ENCODE data around the gene NEO1. TPM values are rescaled to one million over a fixed set of nuclear protein-coding genes. Genes with fewer than 3 reads are reported as not detected.
"Not testable (repeated sequence)": the region's sequence is repeated elsewhere in the genome, so short reads cannot be mapped to it uniquely, and the experiment has no call there.

NEO1 gene
- total and polyA plus RNA-seq, 7 experiments from 2014 or later: 1.4 to 9.5 (median 6.4) TPM

GRCh38 chr15:73296609-73297353, 244.5 kb downstream of the NEO1 start:
- H3K4me1 Mint-ChIP-seq: no peaks in the 10 kb centered on the region
- ChIA-PET CTCF (no interaction called here), POLR2A (no interaction called here)
- Histone ChIP-seq H3K4me3 (ENCODE audit: low read length) (no peak overlapping the region), H3K27me3 (ENCODE audit: control insufficient read depth in 2 of 2, insufficient read depth in 2 of 2, low read length in 2 of 2) (no peaks in the 10 kb centered on the region), H3K36me3 (ENCODE audit: control insufficient read depth in 2 of 3, insufficient read depth in 3 of 3, low read length in 3 of 3) (peaks cover 0 to 6% (median 0%) of the 10 kb centered on the region in 3 experiments), H3K4me1 (ENCODE audit: control insufficient read depth in 2 of 2, insufficient read depth in 2 of 2, low read length in 2 of 2) (no peaks in the 10 kb centered on the region), H3K9me3 (ENCODE audit: control insufficient read depth in 2 of 3, low read length in 3 of 3) (no peaks in the 10 kb centered on the region), H3K27ac (ENCODE audit: low read depth, low read length) (no peak overlapping the region)
- H3K36me3 Mint-ChIP-seq: peaks cover 0 to 22% (median 0%) of the 10 kb centered on the region in 5 donors
- H3K27ac Mint-ChIP-seq: peak overlapping the region in 1 of 9 donors; percentile 37
- no peaks in the 10 kb centered on the region for H3K27me3 Mint-ChIP-seq
- DNase-seq: no peak
- no peak for ATAC-seq
- intact Hi-C loops (cut with micrococcal nuclease): no loop called here
- H3K4me3 Mint-ChIP-seq: no peak overlapping the region
- no peaks in the 10 kb centered on the region for H3K9me3 Mint-ChIP-seq

GRCh38 chr15:73298522-73299245, 246.4 kb downstream of the NEO1 start:
- DNase-seq (no peak), ATAC-seq (no peak)
- Mint-ChIP-seq H3K36me3 (peaks cover 0 to 22% (median 10%) of the 10 kb centered on the region in 5 donors), H3K27ac (no peak overlapping the region), H3K27me3 (no peaks in the 10 kb centered on the region), H3K9me3 (no peaks in the 10 kb centered on the region), H3K4me3 (no peak overlapping the region), H3K4me1 (peaks cover 0 to 4% (median 0%) of the 10 kb centered on the region in 7 donors)
- no peak overlapping the region for H3K4me3 ChIP-seq (ENCODE audit: low read length)
- ChIA-PET CTCF (interaction anchor here (0.6 kb wide), 1 partner anchor 34 kb away, joined by 3 read pairs; no protein-coding TSS in a partner anchor), POLR2A (no interaction called here)
- no peak overlapping the region for H3K27ac ChIP-seq (ENCODE audit: low read depth, low read length)
- no peaks in the 10 kb centered on the region for H3K4me1 ChIP-seq (ENCODE audit: control insufficient read depth in 2 of 2, insufficient read depth in 2 of 2, low read length in 2 of 2)
- peaks cover 0 to 11% (median 0%) of the 10 kb centered on the region in 3 experiments for H3K36me3 ChIP-seq (ENCODE audit: control insufficient read depth in 2 of 3, insufficient read depth in 3 of 3, low read length in 3 of 3)
- H3K9me3 ChIP-seq (ENCODE audit: control insufficient read depth in 2 of 3, low read length in 3 of 3): no peaks in the 10 kb centered on the region
- H3K27me3 ChIP-seq (ENCODE audit: control insufficient read depth in 2 of 2, insufficient read depth in 2 of 2, low read length in 2 of 2): no peaks in the 10 kb centered on the region
- intact Hi-C loops (cut with micrococcal nuclease): no loop called here

GRCh38 chr15:73300286-73300685, 248.0 kb downstream of the NEO1 start:
- not testable (repeated sequence) for ATAC-seq

GRCh38 chr15:73303636-73304035, 251.4 kb downstream of the NEO1 start:
- Histone ChIP-seq H3K4me3 (ENCODE audit: low read length) (no peak overlapping the region), H3K9me3 (ENCODE audit: control insufficient read depth in 2 of 3, low read length in 3 of 3) (no peaks in the 10 kb centered on the region), H3K4me1 (ENCODE audit: control insufficient read depth in 2 of 2, insufficient read depth in 2 of 2, low read length in 2 of 2) (no peaks in the 10 kb centered on the region), H3K27ac (ENCODE audit: low read depth, low read length) (no peak overlapping the region), H3K27me3 (ENCODE audit: control insufficient read depth in 2 of 2, insufficient read depth in 2 of 2, low read length in 2 of 2) (no peaks in the 10 kb centered on the region), H3K36me3 (ENCODE audit: control insufficient read depth in 2 of 3, insufficient read depth in 3 of 3, low read length in 3 of 3) (peaks cover 0 to 5% (median 0%) of the 10 kb centered on the region in 3 experiments)
- ChIA-PET POLR2A (no interaction called here), CTCF (no interaction called here)
- DNase-seq (no peak), ATAC-seq (peak; percentile 27)
- intact Hi-C loops (cut with micrococcal nuclease): no loop called here
- Mint-ChIP-seq H3K27me3 (no peaks in the 10 kb centered on the region), H3K27ac (peak overlapping the region in 1 of 9 donors; percentile 29), H3K36me3 (peaks cover 0 to 18% (median 8%) of the 10 kb centered on the region in 5 donors), H3K4me1 (peaks cover 0 to 4% (median 0%) of the 10 kb centered on the region in 7 donors), H3K9me3 (peaks cover 0 to 2% (median 0%) of the 10 kb centered on the region in 11 donors), H3K4me3 (no peak overlapping the region)

More at GRCh38 chr15:73300286-73300685, 248.0 kb downstream of the NEO1 start:
- H3K4me3 Mint-ChIP-seq; H3K4me1 Mint-ChIP-seq; intact Hi-C loops (cut with micrococcal nuclease); H3K27ac ChIP-seq (ENCODE audit: low read depth, low read length); H3K27me3 ChIP-seq (ENCODE audit: control insufficient read depth in 2 of 2, insufficient read depth in 2 of 2, low read length in 2 of 2); H3K9me3 ChIP-seq (ENCODE audit: control insufficient read depth in 2 of 3, low read length in 3 of 3); H3K27me3 Mint-ChIP-seq; POLR2A ChIA-PET; CTCF ChIA-PET; H3K27ac Mint-ChIP-seq; DNase-seq; H3K4me3 ChIP-seq (ENCODE audit: low read length); H3K4me1 ChIP-seq (ENCODE audit: control insufficient read depth in 2 of 2, insufficient read depth in 2 of 2, low read length in 2 of 2); H3K9me3 Mint-ChIP-seq: not testable (repeated sequence)
- H3K36me3 Mint-ChIP-seq: peaks cover 0 to 21% (median 8%) of the 10 kb centered on the region in 5 donors
- H3K36me3 ChIP-seq (ENCODE audit: control insufficient read depth in 2 of 3, insufficient read depth in 3 of 3, low read length in 3 of 3): peaks cover 0 to 11% (median 0%) of the 10 kb centered on the region in 3 experiments

- ChIA-PET CTCF (no interaction called here), POLR2A (no interaction called here)
- Histone ChIP-seq H3K4me3 (ENCODE audit: low read length) (no peak overlapping the region), H3K27me3 (ENCODE audit: control insufficient read depth in 2 of 2, insufficient read depth in 2 of 2, low read length in 2 of 2) (no peaks in the 10 kb centered on the region), H3K27ac (ENCODE audit: low read depth, low read length) (no peak overlapping the region), H3K9me3 (ENCODE audit: control insufficient read depth in 2 of 3, low read length in 3 of 3) (no peaks in the 10 kb centered on the region), H3K4me1 (ENCODE audit: control insufficient read depth in 2 of 2, insufficient read depth in 2 of 2, low read length in 2 of 2) (no peaks in the 10 kb centered on the region), H3K36me3 (ENCODE audit: control insufficient read depth in 2 of 3, insufficient read depth in 3 of 3, low read length in 3 of 3) (peaks cover 0 to 5% (median 0%) of the 10 kb centered on the region in 3 experiments)
- Mint-ChIP-seq H3K9me3 (peaks cover 0 to 2% (median 0%) of the 10 kb centered on the region in 11 donors), H3K36me3 (peaks cover 0 to 14% (median 8%) of the 10 kb centered on the region in 5 donors), H3K4me1 (peaks cover 0 to 4% (median 0%) of the 10 kb centered on the region in 7 donors), H3K27ac (no peak overlapping the region), H3K27me3 (no peaks in the 10 kb centered on the region), H3K4me3 (no peak overlapping the region)
- intact Hi-C loops (cut with micrococcal nuclease): loop anchor here in 1 of 2 donors (1.0 kb wide), 1 partner anchor 331 kb away; no protein-coding TSS in a partner anchor
- ATAC-seq: peak; percentile 60
- DNase-seq: no peak
These were observed 253.3 kb downstream of the NEO1 start for GRCh38 chr15:73305331-73306211.

- ATAC-seq: no peak
- Histone ChIP-seq H3K4me1 (ENCODE audit: control insufficient read depth in 2 of 2, insufficient read depth in 2 of 2, low read length in 2 of 2) (no peaks in the 10 kb centered on the region), H3K36me3 (ENCODE audit: control insufficient read depth in 2 of 3, insufficient read depth in 3 of 3, low read length in 3 of 3) (no peaks in the 10 kb centered on the region), H3K27me3 (ENCODE audit: control insufficient read depth in 2 of 2, insufficient read depth in 2 of 2, low read length in 2 of 2) (no peaks in the 10 kb centered on the region), H3K9me3 (ENCODE audit: control insufficient read depth in 2 of 3, low read length in 3 of 3) (no peaks in the 10 kb centered on the region), H3K27ac (ENCODE audit: low read depth, low read length) (no peak overlapping the region), H3K4me3 (ENCODE audit: low read length) (no peak overlapping the region)
- no peak overlapping the region for H3K4me3 Mint-ChIP-seq
- H3K4me1 Mint-ChIP-seq: peaks cover 0 to 4% (median 0%) of the 10 kb centered on the region in 7 donors
- POLR2A ChIA-PET: no interaction called here
- H3K27me3 Mint-ChIP-seq: peaks cover 0 to 5% (median 0%) of the 10 kb centered on the region in 5 donors
- H3K27ac Mint-ChIP-seq: no peak overlapping the region
- DNase-seq: no peak
- H3K36me3 Mint-ChIP-seq: peaks cover 0 to 5% (median 0%) of the 10 kb centered on the region in 5 donors
- intact Hi-C loops (cut with micrococcal nuclease): no loop called here
- CTCF ChIA-PET: no interaction called here
- H3K9me3 Mint-ChIP-seq: peaks cover 0 to 2% (median 0%) of the 10 kb centered on the region in 11 donors
These were observed 256.0 kb downstream of the NEO1 start for GRCh38 chr15:73308305-73308704.
